HG02798 (cell line): ENCODE data around the gene PKNOX2.

Source experiments
- ATAC-seq: cut with Tn5 transposase; IDR thresholded peaks from one replicate; pipeline ENCODE4 v1.9.1; 2021; ENCODE audit warnings: mild to moderate bottlenecking; ENCODE audit not compliant: unreplicated experiment, poor library complexity

PKNOX2 gene

DNA sequence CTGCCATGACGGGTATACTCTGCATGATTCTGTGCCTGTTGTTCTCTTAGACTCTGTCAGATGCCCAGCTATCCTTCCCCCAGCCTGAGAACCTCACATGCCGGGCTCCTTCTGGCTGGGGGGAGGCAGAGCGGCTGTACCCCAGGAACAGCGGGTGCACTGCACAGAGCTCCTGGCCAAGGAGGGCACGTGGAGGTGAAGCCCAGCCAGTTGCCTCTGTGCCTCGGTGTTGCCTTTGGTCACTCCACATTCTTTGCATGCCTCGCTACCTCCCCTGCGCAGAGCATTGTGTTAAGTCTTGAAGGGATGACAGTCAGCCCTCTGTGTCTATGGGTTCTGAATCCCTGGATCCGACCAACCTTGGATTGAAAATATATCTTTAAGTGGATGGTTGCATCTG lies 253.8 kb downstream of the PKNOX2 start:
- ATAC-seq = no peak

DNA sequence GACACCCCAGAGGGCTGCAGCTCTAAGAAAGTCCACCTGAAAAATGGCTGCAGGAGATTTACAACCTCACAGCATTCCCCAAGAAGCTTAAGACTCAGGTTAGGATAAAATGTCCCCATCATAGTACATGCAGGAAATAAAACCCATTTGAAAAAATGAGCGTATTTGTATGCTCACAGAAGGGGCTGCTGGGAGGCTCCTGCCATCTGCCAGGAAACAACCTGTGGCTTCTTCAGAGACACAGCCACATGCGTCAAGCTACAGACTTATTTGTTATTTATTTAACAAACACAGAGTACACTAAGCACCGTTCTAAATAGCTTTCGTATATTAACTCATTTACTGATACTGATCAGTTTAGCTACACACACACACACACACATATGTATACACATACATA lies 258.1 kb downstream of the PKNOX2 start:
- ATAC-seq = no peak

DNA sequence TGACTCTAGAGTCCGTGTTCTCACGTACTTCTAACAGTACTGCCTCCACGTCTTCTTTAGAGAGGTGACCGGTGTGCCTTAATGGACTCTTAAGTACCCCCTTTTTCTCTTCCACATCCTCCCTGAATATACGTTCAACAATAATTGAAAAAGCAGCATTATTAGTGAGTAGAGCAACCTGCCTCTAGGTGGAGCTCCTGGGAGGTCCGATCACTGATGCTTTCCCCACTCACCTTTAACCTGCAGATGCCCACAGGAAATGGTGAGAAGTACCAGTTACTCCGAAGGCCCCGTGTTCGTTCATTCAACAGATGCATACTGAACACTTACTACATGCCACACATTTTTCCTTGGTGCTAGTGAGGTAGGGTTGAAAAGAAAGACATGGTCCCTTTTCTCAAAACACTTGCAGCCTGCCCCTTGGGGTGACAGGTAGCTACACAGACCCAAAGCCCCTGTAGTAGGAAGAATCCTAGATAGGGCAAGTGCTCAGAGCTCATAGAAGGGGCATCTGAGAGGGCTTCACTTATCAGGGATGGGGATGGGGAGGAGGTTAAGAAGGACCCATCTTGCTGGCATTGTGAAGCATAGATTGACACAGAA lies 258.8 kb downstream of the PKNOX2 start:
- no peak for ATAC-seq

GRCh38 chr11:125425601-125426000 lies 261.1 kb downstream of the PKNOX2 start:
- ATAC-seq = no peak

DNA sequence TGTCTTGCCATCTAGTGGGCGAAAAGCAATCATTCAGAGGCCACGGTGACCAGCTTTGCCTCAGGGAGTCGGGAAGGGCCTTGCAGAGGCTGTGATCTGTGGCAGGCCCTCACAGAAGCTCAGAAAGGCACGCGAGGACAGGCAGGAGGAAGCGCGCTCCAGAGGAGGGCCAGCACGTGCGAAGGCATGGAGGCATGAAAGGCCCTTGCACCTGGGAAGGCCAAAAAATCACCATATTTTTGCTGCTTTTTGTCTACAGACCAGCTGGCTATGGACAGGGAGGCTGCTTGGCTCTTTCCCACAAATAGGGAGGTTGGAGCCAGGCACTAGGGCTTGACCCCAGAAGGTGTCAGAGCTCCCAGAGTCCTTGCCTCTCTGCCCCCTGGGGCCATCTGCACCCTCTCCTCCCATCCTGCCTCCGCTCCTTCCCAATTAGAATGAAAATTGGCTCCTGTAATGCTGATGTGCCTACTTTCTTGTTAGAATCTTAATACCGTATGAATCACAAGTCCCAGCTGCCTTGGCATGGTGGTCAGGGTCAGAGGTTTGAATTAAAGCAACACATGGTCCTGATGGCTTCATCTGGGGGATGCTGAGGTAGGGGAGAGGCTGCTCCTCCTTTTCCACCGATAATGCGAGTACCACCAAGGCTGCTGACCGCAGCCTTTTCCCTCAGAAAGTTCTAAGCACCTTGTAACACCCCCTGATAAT lies 262.4 kb downstream of the PKNOX2 start:
- no peak for ATAC-seq

DNA sequence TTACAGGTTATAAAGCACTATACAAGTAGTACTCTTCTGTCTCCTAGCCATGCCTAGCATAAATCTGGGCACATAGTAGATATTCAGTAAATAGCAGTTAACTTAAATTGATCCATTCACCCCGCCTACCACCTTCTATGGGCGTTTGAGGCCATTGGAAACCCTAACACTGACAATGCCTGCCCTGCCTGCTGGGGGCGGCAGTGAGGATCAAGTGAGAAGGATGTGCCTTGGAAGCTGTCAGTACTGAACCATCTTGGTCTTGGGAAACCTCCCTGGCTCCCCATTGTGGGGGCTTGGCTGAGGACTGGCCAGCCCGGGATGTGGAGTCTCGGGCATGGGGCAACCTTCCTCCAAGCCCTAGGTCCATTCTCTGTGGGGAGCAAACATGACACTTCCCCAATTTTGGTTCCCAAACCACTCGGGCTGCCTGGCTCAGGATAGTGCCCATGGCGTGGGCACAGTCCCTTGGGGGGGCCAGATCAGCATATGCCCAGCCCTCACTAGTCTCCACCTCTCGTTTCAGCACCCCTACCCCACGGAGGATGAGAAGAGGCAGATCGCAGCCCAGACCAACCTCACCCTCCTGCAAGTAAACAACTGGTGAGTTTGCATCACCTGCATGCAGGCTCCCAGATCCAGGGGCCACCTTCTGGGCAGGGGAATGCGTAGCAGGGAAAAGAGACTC lies 264.1 kb downstream of the PKNOX2 start:
- ATAC-seq = no peak

- ATAC-seq = peak; percentile 58
Measured at GRCh38 chr11:125429174-125429707, 264.7 kb downstream of the PKNOX2 start.

GRCh38 chr11:125429807-125430678 lies 265.5 kb downstream of the PKNOX2 start:
- no peak for ATAC-seq

- ATAC-seq = no peak
Measured at GRCh38 chr11:125431009-125431408, 266.5 kb downstream of the PKNOX2 start.

GRCh38 chr11:125431481-125431880 lies 266.9 kb downstream of the PKNOX2 start:
- ATAC-seq = no peak

- no peak for ATAC-seq
Measured at GRCh38 chr11:125433454-125434121, 269.0 kb downstream of the PKNOX2 start.

DNA sequence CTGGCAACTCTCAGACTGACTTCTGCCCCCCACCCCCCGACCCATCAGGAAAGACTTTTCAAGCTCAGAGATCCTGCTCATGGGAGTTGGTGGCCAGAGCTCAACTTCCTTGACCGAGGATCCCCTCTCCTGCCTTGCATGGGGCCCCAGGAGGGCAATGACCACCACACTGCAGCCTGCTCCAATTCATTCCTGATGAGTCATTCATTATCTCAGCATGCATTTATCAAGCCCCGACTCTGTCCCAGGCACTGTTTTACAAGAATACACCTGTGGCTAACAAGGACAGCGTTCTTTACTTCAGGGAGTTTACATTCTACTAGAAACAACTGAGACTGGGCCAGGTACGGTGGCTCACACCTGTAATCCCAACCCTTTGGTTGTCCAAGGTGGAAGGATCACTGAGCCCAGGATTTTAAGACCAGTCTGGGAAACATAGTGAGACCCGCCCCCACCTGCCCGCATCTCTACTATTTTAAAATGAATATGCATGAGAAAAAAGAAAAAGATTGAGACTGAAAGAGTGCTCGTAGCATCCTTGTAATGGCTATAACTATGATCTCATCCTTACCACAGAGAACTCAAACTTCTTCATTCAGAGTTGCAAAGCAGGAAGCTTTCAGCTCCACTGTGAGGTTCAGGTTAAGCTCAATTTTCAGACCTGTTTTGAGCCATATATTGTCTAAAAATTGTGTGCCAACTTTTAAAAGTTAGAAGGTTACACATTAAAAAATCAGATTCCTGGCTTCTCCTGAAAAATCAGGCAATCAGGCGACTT lies 271.1 kb downstream of the PKNOX2 start:
- no peak for ATAC-seq

GRCh38 chr11:125441648-125442410 lies 277.3 kb downstream of the PKNOX2 start:
- ATAC-seq = no peak

DNA sequence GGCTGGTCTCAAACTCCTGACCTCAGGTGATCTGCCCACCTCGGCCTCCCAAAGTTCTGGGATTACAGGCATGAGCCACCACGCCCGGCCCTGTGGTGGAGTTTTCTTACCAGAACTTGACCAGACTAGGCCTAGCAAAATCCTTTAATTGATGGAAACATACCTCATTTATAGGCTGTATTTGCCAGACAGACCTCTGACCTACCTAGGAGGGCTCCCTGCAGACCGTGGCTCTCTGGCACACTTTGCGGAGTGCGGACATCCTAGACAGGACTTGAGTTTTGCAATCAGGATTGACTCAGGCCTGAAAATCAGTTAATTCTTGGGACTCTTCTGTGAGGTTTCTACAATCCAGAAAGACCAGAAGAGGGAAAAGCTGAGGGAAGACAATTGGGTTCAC lies 278.4 kb downstream of the PKNOX2 start:
- no peak for ATAC-seq

DNA sequence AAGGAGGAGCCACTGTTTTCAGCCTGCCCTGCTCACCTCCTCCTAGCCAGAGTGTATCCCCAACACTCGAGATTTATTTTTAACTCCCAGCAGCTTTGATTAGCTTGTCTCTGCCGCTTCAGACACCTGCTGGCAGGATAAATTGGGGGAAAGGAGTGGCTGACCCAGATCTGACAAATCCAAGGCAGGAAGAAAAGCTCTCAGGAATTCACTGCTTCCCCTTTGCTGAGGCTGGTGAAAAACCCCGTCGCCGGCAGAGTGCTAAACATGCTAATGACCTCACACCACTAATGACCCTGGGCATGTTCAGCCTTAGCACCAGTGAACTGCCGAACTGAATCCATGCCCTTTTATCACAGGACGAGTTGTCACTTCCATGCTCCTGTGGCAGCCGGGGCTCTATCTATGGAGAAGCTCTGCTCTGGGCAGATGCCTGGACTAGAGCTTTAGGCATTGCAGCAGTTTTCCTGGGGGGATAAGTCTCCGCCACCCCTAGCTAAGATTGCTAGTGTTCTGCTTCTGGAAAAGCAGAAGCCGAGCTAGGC lies 279.3 kb downstream of the PKNOX2 start:
- no peak for ATAC-seq

GRCh38 chr11:125445731-125446130 lies 281.2 kb downstream of the PKNOX2 start:
- ATAC-seq = no peak

- ATAC-seq = no peak
Measured at GRCh38 chr11:125446279-125446678, 281.7 kb downstream of the PKNOX2 start.

GRCh38 chr11:125447721-125448120 lies 283.2 kb downstream of the PKNOX2 start:
- ATAC-seq = no peak
